HG03139 (cell line): ENCODE data around the gene GOLGA1.
"Not testable (repeated sequence)": the region's sequence is repeated elsewhere in the genome, so short reads cannot be mapped to it uniquely, and the experiment has no call there.

ENCODE experiments used
- ATAC-seq: cut with Tn5 transposase; IDR thresholded peaks from one replicate; pipeline ENCODE4 v1.9.1; 2021; ENCODE audit not compliant: unreplicated experiment

GOLGA1 gene

GRCh38 chr9:124840300-124840833 is 100.5 kb downstream of the GOLGA1 start:
- ATAC-seq = no peak

DNA sequence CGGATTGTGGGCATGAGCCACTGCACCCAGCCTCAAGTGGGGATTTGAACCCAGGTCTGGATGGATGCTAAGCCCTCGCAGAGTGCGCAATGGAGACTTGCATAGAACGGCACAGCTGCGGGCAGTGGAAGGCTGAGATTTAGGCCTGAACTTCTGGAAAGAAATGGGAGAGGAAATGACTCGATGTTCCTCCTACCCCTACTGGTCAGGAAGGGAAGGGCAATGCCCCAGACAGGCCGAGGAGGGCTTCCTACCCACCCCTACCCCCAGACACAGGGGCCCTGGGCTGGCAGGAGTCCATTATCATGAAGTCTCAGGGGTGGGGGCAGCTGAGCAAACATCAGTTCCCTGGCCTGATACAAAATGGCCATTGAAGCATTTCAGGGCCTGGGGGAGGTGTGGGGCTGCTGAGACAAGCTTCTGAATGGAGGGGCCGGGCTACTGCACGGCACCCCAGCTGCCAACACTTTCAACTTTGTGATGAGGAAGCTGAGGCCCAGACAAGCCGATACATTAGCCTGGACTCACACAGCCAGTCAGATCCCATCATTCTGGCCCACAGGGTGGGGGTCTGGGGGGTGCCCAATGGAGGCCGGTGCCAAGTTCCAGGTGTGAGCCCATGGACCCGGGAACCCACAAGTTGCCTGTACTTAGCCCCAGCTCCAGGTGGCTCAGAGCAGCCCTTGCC is 101.1 kb downstream of the GOLGA1 start:
- no peak for ATAC-seq

DNA sequence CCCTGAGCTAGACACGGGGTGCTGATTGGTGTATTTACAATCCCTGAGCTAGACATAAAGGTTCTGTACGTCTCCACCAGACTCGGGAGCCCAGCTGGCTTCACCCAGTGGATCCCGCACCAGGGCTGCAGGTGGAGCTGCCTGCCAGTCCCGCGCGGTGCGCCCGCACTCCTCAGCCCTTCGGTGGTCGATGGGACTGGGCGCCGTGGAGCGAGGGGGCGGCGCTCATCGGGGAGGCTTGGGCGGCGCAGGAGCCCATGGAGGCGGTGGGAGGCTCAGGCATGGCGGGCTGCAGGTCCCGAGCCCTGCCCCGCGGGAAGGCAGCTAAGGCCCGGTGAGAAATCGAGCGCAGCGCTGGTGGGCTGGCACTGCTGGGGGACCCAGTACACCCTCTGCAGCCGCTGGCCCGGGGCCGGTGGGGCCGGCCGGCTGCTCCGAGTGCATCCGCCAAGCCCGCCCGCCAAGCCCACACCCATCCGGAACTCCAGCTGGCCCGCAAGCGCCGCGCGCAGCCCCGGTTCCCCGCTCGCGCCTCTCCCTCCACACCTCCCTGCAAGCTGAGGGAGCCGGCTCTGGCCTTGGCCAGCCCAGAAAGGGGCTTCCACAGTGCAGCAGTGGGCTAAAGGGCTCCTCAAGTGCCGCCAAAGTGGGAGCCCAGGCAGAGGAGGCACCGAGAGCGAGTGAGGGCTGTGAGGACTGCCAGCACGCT is 102.2 kb downstream of the GOLGA1 start:
- not testable (repeated sequence) for ATAC-seq

- ATAC-seq = not testable (repeated sequence)
Measured at GRCh38 chr9:124838132-124838531, 102.8 kb downstream of the GOLGA1 start.

DNA sequence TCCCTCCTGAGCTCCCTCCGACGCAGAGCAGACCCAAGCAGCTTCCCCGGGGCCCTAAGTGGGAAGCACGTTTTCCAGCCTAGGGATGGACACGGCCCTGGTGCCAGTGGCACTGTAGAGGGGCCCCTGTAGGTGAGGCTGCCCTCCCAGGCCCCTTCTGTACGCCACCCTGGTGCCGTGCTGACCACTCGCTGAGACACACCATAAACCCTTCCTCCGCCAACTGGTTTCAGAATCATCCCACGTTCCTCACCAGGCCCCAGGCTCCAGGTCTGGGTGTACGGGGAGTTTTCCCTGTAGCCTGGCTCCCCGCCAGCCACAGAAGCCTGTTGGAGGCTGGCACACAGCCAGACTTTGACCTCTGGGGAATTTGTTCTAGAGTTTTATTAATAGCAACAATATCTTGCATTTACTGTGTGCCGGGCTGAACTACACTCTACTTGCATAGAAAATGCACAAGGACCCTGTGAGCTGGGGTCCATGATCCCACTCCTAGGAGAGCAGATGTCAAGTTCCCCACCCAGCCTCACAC is 105.8 kb downstream of the GOLGA1 start:
- no peak for ATAC-seq

DNA sequence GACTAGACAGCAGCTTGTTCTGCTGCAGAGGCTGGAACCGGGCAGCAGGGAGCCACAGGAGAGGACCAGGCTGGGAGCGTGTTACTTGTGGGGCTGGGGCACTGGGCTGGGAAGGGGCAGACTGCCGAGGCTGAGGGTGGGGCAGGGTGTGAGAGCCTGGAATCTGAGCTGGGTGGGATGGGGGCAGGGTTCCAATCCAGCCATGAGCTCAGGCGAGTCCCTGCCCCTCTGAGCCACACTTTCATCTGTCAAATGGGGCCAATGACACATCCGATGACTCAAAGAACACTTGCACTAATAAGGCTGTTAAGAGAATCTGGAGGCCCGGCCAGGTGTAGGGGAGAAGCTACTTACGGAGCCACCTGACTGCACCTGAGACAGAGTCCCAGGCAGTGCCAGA is 106.3 kb downstream of the GOLGA1 start:
- ATAC-seq = no peak

DNA sequence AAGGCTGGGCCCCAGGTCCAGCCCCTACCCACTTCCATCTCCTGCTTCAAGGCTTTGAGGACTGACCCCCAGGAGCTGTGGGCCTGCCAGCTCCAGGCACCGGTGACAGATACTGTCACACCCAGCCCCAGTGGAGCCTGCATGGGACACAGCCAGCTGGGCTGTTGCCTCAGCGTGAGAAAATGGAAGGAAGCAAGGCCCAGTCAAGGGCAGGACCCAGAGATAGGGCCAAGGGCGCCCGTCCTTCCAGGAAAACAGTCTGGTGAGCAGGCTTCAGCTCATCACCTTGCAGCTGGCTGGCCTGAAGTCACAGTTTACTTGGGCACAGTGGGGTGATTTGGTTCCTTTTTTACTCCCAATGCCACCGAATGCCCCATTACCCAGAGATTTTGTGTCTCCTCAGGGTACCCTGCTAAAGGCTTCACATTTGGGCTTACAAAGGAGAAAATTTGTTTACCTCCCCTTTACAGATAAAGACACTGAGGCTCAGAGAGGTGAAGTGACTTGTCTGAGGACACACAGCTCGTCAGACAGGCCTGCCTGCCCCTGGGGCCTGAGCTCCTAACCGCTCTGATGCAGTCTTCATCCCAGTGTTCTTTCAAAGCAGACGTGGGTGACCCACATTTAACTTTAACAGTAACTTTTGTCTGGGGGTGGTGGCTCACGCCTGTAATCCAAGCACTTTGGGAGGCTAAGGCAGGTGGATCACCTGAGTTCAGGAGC is 109.1 kb downstream of the GOLGA1 start:
- ATAC-seq = no peak

- no peak for ATAC-seq
Measured at GRCh38 chr9:124830593-124830992, 110.3 kb downstream of the GOLGA1 start.

GRCh38 chr9:124829334-124829669 is 111.6 kb downstream of the GOLGA1 start:
- ATAC-seq = no peak

- no peak for ATAC-seq
Measured at GRCh38 chr9:124828489-124829333, 112.2 kb downstream of the GOLGA1 start.
